ENCODE data around the gene BRCA2.

BRCA2 gene, protein sequence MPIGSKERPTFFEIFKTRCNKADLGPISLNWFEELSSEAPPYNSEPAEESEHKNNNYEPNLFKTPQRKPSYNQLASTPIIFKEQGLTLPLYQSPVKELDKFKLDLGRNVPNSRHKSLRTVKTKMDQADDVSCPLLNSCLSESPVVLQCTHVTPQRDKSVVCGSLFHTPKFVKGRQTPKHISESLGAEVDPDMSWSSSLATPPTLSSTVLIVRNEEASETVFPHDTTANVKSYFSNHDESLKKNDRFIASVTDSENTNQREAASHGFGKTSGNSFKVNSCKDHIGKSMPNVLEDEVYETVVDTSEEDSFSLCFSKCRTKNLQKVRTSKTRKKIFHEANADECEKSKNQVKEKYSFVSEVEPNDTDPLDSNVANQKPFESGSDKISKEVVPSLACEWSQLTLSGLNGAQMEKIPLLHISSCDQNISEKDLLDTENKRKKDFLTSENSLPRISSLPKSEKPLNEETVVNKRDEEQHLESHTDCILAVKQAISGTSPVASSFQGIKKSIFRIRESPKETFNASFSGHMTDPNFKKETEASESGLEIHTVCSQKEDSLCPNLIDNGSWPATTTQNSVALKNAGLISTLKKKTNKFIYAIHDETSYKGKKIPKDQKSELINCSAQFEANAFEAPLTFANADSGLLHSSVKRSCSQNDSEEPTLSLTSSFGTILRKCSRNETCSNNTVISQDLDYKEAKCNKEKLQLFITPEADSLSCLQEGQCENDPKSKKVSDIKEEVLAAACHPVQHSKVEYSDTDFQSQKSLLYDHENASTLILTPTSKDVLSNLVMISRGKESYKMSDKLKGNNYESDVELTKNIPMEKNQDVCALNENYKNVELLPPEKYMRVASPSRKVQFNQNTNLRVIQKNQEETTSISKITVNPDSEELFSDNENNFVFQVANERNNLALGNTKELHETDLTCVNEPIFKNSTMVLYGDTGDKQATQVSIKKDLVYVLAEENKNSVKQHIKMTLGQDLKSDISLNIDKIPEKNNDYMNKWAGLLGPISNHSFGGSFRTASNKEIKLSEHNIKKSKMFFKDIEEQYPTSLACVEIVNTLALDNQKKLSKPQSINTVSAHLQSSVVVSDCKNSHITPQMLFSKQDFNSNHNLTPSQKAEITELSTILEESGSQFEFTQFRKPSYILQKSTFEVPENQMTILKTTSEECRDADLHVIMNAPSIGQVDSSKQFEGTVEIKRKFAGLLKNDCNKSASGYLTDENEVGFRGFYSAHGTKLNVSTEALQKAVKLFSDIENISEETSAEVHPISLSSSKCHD (N-terminal part only)

DNA sequence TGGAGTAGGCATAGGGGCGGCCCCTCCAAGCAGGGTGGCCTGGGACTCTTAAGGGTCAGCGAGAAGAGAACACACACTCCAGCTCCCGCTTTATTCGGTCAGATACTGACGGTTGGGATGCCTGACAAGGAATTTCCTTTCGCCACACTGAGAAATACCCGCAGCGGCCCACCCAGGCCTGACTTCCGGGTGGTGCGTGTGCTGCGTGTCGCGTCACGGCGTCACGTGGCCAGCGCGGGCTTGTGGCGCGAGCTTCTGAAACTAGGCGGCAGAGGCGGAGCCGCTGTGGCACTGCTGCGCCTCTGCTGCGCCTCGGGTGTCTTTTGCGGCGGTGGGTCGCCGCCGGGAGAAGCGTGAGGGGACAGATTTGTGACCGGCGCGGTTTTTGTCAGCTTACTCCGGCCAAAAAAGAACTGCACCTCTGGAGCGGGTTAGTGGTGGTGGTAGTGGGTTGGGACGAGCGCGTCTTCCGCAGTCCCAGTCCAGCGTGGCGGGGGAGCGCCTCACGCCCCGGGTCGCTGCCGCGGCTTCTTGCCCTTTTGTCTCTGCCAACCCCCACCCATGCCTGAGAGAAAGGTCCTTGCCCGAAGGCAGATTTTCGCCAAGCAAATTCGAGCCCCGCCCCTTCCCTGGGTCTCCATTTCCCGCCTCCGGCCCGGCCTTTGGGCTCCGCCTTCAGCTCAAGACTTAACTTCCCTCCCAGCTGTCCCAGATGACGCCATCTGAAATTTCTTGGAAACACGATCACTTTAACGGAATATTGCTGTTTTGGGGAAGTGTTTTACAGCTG is at the start of gene BRCA2, which contains the start of gene ZAR1L:
BRCA2 (plus strand) TSS at position 271 of the 790 bp plus-strand sequence. CDS start 953 bp downstream, outside the sequence.
ZAR1L (minus strand) TSS at position 126 of the 790 bp plus-strand sequence. CDS start 3,438 bp downstream, outside the sequence.
- peak; percentile 71 to 77 (median 76) for DNase-seq (ENCODE audit: low read depth in 3 of 3)

DNA sequence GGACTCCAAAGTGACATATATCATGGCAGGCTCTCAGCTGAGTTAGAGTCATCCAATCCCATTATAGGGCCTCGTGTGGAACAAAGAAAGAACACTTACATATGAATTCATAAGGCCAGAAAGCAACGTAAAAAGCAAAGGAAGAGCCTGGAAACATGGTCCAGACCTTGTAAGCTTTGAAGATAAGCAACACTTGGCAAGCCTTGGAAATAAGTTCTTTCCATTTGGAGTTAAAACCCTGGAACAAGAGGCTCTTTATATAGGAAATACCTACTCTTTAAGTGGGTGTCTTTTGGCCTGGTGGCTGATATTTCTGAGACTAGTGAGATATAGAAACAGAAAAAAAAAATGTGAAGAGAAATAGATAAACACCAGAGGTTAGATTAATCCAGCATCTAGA is 49.6 kb upstream of the BRCA2 start:
- no peak for DNase-seq (ENCODE audit: low read depth in 3 of 3)

DNA sequence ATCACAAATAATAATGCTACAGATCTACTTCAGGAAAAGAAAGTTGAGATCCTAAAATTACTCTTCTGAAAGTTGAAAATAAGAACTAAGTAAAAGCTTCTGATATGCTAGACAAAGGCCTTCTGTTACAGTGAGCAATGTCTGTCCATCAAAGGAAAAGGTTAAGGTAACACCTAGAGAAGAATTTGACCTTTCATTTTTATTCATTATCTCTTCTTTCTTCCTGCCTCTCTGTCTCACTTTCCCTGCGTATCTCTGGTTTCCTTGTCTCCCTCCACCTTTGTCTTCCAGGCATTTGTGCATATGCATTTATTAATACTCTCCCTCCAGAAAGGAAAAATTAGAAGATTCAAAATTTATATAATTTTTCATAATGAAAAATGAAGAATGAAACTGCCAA is 49.2 kb upstream of the BRCA2 start:
- no peak for DNase-seq (ENCODE audit: low read depth in 3 of 3)

DNA sequence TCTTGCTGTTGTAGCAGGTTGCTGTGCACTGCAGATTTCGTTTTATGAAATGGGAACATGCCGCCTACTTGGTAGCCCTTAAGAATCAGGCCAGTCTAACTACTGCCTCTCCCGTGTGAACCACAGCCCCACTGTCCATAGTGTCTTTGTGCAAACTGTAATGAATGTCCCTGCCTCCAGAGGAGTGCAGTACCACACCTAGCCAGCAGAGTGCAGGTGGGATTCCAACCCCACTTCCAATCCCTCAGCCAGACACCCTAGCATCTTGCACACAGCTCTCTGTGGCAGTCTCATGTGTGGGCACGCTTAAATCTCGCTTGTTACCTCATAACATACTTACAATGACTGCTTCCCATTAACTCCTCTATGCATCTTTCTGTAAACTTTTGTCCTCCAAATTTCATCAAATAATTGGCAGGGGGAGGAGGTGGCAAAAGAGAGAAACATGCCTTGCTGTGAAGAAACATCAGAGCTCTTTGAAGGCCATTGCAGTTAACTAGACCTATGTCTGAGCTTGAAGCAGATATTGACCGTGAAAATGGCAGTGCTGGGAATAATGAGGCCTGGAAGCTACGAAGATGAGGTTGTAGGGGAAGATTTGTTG is 47.4 kb upstream of the BRCA2 start:
- DNase-seq (ENCODE audit: low read depth in 3 of 3) = peak in 2 of 3 experiments; percentile 19

DNA sequence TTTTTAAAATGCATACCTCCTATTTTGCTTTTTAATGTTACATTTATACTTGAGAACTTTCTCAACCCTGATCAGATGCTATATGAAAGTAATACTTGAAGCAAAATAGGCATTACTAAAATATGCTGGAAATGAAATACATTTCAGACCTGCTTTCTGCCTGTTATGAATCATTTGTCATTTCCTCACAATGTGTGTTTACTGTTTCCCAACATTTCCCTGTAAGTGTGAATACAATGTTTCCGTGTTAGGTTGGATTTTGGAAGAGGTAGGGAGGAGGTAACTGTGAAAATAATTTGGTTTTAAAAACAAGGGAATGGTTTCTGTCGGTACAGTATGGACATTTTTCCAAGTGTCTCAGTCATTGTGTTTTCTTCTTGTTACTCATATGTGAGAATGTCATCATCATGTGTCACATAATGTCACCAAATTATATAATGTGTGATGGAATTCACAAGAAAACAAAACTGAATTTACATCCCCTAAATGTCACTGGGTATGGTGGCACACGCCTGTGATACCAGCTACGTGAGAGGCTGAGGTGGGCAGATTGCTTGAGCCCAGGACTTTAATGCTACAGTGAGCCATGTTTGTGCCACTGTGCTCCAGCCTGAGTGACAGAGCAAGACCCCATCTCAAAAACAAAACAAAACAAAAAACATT is 43.2 kb upstream of the BRCA2 start:
- DNase-seq (ENCODE audit: low read depth in 3 of 3) = no peak

DNA sequence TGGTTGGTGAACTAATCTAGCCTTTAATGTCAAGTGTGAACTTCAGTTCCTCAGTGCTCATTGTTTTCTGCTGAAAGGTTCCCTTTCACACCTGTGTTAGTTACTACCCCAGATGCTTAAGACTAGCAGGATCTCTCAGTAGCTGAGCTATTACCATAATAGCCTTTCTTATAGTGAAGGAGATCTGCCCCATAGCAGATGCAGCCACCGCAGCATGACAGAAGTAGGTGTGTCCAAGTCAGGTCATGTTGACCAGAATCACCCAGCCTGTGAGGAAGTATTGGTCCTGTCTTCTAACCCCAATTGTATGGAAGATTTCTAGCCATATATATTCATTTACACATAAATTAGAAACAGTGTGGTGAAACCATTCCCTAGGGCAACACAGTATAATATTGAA is 37.5 kb upstream of the BRCA2 start:
- DNase-seq (ENCODE audit: low read depth in 3 of 3) = no peak

DNA sequence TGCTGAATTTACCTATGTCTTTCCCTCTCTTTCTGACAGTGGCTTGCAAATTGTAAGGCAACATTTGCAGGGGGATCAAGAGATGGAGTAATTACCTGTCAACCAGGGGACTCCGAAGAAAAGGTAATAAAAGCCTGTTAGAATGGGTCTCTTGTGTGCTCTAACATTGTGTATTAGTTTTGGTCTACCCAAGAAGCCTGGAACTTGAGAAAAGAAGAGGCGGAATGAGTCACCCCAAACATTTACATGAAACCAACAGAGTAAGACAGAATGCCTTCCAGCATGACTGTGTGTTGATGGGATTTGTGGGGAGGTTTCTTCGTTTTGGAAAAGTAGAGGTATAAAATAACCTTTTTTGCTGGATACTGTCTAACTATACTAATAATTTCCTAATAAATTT is 36.9 kb upstream of the BRCA2 start:
- no peak for DNase-seq (ENCODE audit: low read depth in 3 of 3)

DNA sequence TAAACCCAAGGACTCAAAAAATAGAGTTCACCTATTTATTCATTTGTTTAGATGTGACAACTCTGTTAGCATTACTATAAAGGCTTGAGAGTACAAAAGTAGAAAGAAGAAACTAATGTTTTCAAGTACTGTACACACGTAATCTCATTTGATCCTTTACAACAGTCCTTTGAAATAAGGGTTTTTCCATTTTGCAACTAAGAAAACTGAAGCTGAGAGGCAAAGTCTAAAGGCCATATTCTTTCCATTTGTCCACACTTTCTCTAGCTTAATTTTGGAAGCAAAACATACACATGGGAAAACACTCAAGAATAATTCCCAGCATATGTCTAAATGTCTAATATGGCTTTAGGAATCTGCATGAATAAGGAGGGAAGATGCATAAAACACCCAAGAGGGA is 34.2 kb upstream of the BRCA2 start:
- no peak for DNase-seq (ENCODE audit: low read depth in 3 of 3)

DNA sequence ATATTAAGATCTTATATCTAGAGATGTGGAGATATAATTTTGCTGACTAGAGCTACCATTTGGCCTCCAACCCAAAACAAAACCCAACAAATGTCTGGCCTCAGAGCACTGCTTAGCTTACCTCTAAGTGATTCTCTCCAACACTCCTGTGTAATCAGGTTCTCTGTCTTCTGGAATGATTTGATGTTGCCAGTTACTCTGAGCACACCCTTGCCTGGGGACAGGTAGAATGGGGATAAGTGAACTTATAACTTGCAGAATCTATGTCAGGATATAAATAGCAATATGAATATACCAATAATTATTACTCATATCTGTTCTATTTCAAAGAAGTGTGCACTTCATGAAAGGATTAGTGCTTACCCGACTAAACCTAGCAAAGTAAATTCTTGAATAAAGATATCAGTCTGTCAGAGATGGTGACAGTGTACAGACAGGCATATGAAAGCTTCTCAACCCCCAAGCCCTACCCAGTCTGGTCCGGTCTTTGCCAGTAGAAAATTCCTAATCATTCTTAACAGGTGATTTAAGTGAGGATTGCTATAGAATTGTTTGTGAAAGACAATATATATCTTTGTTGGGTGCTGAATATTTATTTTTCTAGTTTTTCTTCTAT is 33.1 kb upstream of the BRCA2 start:
- DNase-seq (ENCODE audit: low read depth in 3 of 3) = no peak

DNA sequence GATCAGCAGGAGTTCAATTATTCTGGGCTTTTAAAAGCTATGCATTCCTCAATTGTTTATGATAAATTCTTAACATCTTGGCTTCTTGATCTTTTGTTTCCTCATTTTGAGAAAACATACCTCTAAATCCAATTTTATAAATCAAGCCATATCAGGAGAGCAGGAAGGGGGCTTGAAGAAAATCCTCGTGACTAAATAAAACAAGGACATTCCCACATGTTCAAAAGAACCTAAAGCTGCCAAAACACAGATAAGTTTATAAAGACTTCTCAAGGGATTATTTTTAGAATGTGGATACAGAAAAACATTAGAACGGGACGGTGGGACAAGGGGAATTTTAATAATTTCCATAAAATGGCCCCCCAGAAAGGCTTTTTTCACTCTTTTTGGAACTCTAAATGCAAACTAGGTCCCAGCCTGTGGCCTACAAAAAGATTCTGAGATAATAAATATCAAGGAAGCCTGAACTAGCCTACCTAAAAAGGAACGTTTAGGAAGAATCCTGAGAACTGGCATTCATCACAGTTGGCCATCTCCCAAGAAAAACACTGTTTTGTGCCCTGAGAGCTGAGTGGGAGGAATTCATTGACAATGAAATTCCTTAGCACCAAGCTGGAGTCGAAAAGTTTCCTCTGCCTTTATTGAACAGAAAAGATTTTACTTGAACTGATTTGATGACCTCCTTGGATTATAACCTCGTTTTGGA is 30.2 kb upstream of the BRCA2 start:
- no peak for DNase-seq (ENCODE audit: low read depth in 3 of 3)

DNA sequence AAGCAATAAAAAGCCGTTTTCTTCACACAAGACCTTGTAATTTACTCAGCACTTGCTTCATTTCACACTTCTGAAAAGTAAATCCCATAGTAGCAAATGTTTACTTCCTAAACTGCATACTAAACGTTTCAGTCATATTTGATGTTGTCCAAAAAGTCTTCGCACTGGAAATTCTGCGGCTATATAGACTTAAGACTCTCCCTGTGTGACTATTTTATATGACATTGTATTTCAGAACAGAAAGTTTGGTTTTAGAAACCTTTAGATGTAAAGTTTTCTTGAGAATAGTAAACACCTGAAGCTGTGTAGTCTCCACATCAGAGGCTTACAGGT is 29.7 kb upstream of the BRCA2 start:
- no peak for DNase-seq (ENCODE audit: low read depth in 3 of 3)

DNA sequence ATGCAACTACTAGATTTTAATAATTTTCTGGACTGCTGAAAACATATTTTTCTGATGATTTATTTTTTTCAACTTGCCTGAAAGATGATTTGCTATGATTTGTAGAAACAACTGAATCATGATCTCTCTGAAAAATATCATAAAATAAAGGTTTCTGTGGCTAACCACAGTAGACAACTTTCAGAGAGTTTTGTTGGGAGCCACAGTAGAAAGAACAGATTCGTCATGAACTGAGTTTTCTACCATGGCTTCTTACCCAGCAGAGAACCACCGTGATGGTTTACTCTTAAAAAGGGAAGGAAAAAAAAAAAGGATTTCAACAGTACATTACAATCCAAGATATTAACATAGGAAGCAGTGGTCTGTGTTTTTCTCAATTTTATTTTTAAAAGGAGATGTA is 18.1 kb upstream of the BRCA2 start:
- DNase-seq (ENCODE audit: low read depth in 3 of 3) = no peak

DNA sequence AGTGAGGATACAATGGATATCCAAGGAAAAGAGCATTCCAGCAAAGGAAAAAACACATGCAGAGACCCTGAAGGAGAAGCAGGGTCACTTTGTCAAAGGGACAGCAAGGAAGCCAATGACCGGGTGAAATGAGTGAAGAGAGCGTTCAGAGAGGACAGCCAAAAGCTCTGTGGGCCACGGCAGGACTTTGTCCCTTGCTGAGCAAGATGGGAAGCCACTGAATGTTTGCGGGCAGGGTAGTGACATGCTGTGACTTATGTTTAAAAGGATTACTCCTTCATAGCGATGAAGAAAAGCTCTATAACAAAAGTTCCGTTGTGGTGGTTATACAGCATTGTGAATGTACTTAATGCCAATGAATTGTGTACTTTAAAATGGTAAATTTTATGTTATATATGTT is 16.6 kb upstream of the BRCA2 start:
- DNase-seq (ENCODE audit: low read depth in 3 of 3) = no peak

DNA sequence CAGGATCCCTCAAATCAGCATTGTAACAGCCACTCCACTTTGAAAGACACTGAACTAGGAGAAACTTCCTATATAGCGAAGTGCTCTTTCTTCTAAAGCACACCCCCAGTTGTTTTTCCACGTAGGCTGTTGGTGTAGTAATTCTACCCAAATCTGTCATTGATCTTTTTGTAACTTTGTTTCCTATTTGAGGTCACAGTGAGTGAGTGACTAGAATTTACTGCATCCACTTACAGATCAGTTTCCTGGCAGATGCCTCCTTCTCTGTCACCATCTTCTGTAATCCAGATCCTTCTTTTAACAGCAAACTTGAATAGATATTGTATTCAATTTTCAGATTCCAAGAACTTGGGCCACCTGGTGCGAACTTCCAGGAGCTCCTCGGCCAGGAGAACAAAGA is 15.4 kb upstream of the BRCA2 start:
- no peak for DNase-seq (ENCODE audit: low read depth in 3 of 3)

DNA sequence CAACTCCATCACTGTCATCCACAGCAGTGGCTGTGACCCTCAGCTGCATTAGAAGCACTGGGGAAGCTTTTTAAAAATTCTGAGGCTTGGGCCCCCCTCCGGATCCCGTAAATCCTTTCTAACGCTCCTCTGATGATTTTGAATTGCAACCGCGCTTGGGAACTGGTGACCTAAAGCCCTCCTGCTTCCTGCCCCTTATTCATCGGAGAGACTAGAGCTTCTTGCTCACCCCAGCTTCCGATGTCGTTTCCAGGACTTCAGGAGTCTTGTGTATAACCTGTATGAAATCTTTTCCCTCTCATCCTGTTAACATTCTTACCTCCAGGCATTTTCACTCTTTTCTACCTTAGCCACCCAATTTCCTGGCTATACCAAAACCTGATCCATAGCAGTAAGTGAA is 14.9 kb upstream of the BRCA2 start:
- no peak for DNase-seq (ENCODE audit: low read depth in 3 of 3)

DNA sequence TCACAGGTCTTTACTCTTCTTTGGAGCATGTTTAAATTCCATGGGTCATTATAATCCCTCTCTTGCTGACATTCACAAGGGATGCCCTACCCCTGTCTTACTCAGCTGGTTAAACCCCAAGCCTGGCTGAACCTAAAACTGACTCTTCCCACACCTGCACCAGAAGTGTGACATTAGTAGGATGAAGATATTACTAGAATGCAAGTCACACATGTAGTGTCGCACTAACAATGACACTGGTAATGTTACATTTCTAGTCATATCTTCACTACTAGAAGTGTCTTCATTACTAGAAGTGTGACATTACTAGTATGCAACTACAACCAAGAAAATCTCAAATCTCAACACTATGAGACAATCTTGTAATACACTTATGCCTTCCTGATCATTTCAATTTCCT is 14.4 kb upstream of the BRCA2 start:
- DNase-seq (ENCODE audit: low read depth in 3 of 3) = no peak

DNA sequence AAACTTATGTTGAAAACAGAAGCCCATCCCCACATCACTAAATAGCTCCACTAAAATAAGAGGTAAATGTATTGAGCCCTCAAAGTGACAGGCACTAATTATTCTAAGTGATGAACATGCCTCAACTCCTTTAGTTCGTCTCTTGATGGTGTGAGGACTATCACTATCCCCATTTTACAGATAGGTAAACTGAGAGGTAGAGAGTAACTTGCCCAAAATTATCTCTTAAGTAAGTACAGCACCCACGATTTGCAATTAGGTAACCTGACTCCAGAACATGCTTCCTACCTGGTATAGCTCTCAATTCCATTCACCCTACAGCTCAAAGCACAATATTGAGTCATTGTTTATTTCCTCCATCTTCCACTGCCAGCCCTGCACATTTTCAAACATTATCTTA is 12.8 kb upstream of the BRCA2 start:
- no peak for DNase-seq (ENCODE audit: low read depth in 3 of 3)

DNA sequence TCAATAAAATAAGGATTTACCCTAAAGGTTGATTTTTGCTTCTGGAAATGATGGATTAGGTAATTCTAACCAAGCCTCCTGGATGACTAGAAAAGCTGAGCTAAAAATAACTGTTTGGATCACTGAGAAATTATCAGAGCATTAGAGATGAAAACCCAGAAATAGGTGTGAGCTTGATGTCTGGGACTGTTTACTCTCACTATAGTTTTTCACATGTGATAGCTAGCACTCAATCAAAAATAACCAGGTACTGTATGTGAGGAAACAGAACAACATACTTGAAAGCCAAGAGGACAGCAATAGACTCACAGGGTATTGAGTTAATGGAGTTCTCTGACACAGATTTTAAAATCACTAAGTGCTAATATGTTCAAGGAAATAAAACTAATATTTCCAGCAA is 9.7 kb upstream of the BRCA2 start:
- no peak for DNase-seq (ENCODE audit: low read depth in 3 of 3)

Data from stimulated activated CD4-positive, alpha-beta T cell treated with anti-CD3 and anti-CD28 coated beads, TNF-alpha, amount 100 ng/mL, for 4 hours (primary cell).